Panc1 (cell line): ENCODE results near the gene CXCR2.

Experiments used
- SIN3A ChIP-seq: IDR thresholded peaks from 2 replicates; pipeline ENCODE4 v1.6.1; 2012; ENCODE audit warnings: low read depth, mild to moderate bottlenecking, low read length, moderate library complexity, borderline replicate concordance; ENCODE audit not compliant: insufficient read depth
- TF ChIP-seq, protein P1 (sequence below), 2 experiments: IDR thresholded peaks; 2 replicates each; pipeline ENCODE4 v1.6.1; 2011 to 2012; ENCODE audit warnings: low read depth in 2 of 2, control low read depth in 1 of 2, low read length in 1 of 2, mild to moderate bottlenecking in 1 of 2, moderate library complexity in 1 of 2; ENCODE audit not compliant: insufficient read depth in 1 of 2
- TF ChIP-seq, protein P2 (sequence below): fragments of 450-650 bp; IDR thresholded peaks from 2 replicates; pipeline ENCODE4 v1.5.1; 2017; ENCODE audit warnings: mild to moderate bottlenecking

GRCh38 chr2:218081063-218081462, 44.8 kb upstream of the CXCR2 start:
- TF ChIP-seq, protein P1, sequence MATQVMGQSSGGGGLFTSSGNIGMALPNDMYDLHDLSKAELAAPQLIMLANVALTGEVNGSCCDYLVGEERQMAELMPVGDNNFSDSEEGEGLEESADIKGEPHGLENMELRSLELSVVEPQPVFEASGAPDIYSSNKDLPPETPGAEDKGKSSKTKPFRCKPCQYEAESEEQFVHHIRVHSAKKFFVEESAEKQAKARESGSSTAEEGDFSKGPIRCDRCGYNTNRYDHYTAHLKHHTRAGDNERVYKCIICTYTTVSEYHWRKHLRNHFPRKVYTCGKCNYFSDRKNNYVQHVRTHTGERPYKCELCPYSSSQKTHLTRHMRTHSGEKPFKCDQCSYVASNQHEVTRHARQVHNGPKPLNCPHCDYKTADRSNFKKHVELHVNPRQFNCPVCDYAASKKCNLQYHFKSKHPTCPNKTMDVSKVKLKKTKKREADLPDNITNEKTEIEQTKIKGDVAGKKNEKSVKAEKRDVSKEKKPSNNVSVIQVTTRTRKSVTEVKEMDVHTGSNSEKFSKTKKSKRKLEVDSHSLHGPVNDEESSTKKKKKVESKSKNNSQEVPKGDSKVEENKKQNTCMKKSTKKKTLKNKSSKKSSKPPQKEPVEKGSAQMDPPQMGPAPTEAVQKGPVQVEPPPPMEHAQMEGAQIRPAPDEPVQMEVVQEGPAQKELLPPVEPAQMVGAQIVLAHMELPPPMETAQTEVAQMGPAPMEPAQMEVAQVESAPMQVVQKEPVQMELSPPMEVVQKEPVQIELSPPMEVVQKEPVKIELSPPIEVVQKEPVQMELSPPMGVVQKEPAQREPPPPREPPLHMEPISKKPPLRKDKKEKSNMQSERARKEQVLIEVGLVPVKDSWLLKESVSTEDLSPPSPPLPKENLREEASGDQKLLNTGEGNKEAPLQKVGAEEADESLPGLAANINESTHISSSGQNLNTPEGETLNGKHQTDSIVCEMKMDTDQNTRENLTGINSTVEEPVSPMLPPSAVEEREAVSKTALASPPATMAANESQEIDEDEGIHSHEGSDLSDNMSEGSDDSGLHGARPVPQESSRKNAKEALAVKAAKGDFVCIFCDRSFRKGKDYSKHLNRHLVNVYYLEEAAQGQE (IDR thresholded peaks at IDR 0.05; ENCODE audit: insufficient read depth in 1 of 2, low read depth in 2 of 2, low read length in 1 of 2) = no peak
- TF ChIP-seq SIN3A = no peak
- TF ChIP-seq, protein P2, sequence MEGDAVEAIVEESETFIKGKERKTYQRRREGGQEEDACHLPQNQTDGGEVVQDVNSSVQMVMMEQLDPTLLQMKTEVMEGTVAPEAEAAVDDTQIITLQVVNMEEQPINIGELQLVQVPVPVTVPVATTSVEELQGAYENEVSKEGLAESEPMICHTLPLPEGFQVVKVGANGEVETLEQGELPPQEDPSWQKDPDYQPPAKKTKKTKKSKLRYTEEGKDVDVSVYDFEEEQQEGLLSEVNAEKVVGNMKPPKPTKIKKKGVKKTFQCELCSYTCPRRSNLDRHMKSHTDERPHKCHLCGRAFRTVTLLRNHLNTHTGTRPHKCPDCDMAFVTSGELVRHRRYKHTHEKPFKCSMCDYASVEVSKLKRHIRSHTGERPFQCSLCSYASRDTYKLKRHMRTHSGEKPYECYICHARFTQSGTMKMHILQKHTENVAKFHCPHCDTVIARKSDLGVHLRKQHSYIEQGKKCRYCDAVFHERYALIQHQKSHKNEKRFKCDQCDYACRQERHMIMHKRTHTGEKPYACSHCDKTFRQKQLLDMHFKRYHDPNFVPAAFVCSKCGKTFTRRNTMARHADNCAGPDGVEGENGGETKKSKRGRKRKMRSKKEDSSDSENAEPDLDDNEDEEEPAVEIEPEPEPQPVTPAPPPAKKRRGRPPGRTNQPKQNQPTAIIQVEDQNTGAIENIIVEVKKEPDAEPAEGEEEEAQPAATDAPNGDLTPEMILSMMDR = no peak
